ENCODE measurements around the gene PHAX.

Gene PHAX

GRCh38 chr5:126576974-126577373, 23.8 kb upstream of the PHAX start:
- no peak for DNase-seq (ENCODE audit: low read depth in 1 of 2, low spot score in 1 of 2)
- TF ChIP-seq GABPA (IDR thresholded peaks at IDR 0.05; ENCODE audit: low read depth) (no peak), CTCF (IDR thresholded peaks at IDR 0.05; ENCODE audit: insufficient read depth, low read length) (no peak)
- no peak overlapping the region for H3K4me3 ChIP-seq (replicated peaks; ENCODE audit: insufficient read depth, low read length)
- H3K27me3 ChIP-seq (ENCODE audit: insufficient read depth, poor library complexity, severe bottlenecking): no peaks in the 10 kb centered on the region
- H3K27ac ChIP-seq (replicated peaks): no peak overlapping the region

GRCh38 chr5:126577415-126577814, 23.3 kb upstream of the PHAX start:
- no peak overlapping the region for H3K4me3 ChIP-seq (replicated peaks; ENCODE audit: insufficient read depth, low read length)
- H3K27me3 ChIP-seq (ENCODE audit: insufficient read depth, poor library complexity, severe bottlenecking): no peaks in the 10 kb centered on the region
- no peak for DNase-seq (ENCODE audit: low read depth in 1 of 2, low spot score in 1 of 2)
- H3K27ac ChIP-seq (replicated peaks): no peak overlapping the region
- TF ChIP-seq CTCF (IDR thresholded peaks at IDR 0.05; ENCODE audit: insufficient read depth, low read length) (no peak), POLR2AphosphoS5 (IDR thresholded peaks at IDR 0.05; ENCODE audit: low read depth) (no peak), SPI1 (IDR thresholded peaks at IDR 0.05; ENCODE audit: borderline replicate concordance, low read depth) (no peak), GABPA (IDR thresholded peaks at IDR 0.05; ENCODE audit: low read depth) (no peak)
- TF ChIP-seq, protein P1, sequence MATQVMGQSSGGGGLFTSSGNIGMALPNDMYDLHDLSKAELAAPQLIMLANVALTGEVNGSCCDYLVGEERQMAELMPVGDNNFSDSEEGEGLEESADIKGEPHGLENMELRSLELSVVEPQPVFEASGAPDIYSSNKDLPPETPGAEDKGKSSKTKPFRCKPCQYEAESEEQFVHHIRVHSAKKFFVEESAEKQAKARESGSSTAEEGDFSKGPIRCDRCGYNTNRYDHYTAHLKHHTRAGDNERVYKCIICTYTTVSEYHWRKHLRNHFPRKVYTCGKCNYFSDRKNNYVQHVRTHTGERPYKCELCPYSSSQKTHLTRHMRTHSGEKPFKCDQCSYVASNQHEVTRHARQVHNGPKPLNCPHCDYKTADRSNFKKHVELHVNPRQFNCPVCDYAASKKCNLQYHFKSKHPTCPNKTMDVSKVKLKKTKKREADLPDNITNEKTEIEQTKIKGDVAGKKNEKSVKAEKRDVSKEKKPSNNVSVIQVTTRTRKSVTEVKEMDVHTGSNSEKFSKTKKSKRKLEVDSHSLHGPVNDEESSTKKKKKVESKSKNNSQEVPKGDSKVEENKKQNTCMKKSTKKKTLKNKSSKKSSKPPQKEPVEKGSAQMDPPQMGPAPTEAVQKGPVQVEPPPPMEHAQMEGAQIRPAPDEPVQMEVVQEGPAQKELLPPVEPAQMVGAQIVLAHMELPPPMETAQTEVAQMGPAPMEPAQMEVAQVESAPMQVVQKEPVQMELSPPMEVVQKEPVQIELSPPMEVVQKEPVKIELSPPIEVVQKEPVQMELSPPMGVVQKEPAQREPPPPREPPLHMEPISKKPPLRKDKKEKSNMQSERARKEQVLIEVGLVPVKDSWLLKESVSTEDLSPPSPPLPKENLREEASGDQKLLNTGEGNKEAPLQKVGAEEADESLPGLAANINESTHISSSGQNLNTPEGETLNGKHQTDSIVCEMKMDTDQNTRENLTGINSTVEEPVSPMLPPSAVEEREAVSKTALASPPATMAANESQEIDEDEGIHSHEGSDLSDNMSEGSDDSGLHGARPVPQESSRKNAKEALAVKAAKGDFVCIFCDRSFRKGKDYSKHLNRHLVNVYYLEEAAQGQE (IDR thresholded peaks at IDR 0.05; ENCODE audit: insufficient replicate concordance, low read depth): no peak

DNA sequence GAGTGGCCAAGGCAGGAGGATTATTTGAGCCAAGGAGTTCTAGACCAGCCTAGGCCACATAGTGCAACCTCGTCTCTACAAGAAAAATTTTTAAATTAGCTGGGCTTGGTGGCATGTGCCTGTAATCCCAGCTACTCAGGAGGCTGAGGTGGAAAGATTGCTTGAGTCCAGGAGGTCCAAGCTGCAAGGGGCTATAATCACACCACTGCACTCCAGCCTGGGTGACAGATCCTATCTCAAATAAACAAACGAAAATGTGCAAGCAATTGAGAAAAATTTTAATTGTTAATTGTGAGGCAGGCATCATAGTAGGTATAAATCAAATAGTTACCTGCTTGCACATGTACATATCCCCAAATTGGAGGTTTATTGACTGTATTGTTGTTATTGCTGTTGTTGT, 21.0 kb upstream of the PHAX start:
- TF ChIP-seq GABPA (IDR thresholded peaks at IDR 0.05; ENCODE audit: low read depth): no peak
- TF ChIP-seq, protein P1 (IDR thresholded peaks at IDR 0.05; ENCODE audit: insufficient replicate concordance, low read depth): no peak
- no peak for TF ChIP-seq CTCF (IDR thresholded peaks at IDR 0.05; ENCODE audit: insufficient read depth, low read length)
- TF ChIP-seq SPI1 (IDR thresholded peaks at IDR 0.05; ENCODE audit: borderline replicate concordance, low read depth): no peak
- no peak for TF ChIP-seq POLR2AphosphoS5 (IDR thresholded peaks at IDR 0.05; ENCODE audit: low read depth)
- Histone ChIP-seq H3K27ac (replicated peaks) (no peak overlapping the region), H3K4me3 (replicated peaks; ENCODE audit: insufficient read depth, low read length) (no peak overlapping the region), H3K27me3 (ENCODE audit: insufficient read depth, poor library complexity, severe bottlenecking) (no peaks in the 10 kb centered on the region)
- no peak for DNase-seq (ENCODE audit: low read depth in 1 of 2, low spot score in 1 of 2)

GRCh38 chr5:126583761-126584160, 17.0 kb upstream of the PHAX start:
- Histone ChIP-seq H3K4me3 (replicated peaks; ENCODE audit: insufficient read depth, low read length) (no peak overlapping the region), H3K27ac (replicated peaks) (no peak overlapping the region), H3K27me3 (ENCODE audit: insufficient read depth, poor library complexity, severe bottlenecking) (no peaks in the 10 kb centered on the region)
- TF ChIP-seq, protein P1 (IDR thresholded peaks at IDR 0.05; ENCODE audit: insufficient replicate concordance, low read depth): no peak
- TF ChIP-seq SPI1 (IDR thresholded peaks at IDR 0.05; ENCODE audit: borderline replicate concordance, low read depth): no peak
- TF ChIP-seq GABPA (IDR thresholded peaks at IDR 0.05; ENCODE audit: low read depth): no peak
- TF ChIP-seq CTCF (IDR thresholded peaks at IDR 0.05; ENCODE audit: insufficient read depth, low read length): no peak
- TF ChIP-seq POLR2AphosphoS5 (IDR thresholded peaks at IDR 0.05; ENCODE audit: low read depth): no peak
- no peak for DNase-seq (ENCODE audit: low read depth in 1 of 2, low spot score in 1 of 2)

All from HL-60 (cell line).